ENCODE data around the gene BCL10. TPM values are rescaled to one million over a fixed set of nuclear protein-coding genes. Genes with fewer than 3 reads are reported as not detected.

The BCL10 gene
- total RNA-seq, 2 experiments from 2014 or later = 24.3 to 30.1 TPM

- H3K27ac Mint-ChIP-seq = no peak overlapping the region
- ChIA-PET CTCF (interaction anchor here (2.2 kb wide), 1 partner anchor 31 kb away, joined by 7 read pairs; no protein-coding TSS in a partner anchor), POLR2A (no interaction called here)
- no peak overlapping the region for H3K4me3 Mint-ChIP-seq
- H3K27me3 Mint-ChIP-seq = peaks cover 23% of the 10 kb centered on the region
- no peak for DNase-seq
- no peaks in the 10 kb centered on the region for H3K9me3 Mint-ChIP-seq
- H3K4me1 Mint-ChIP-seq = no peaks in the 10 kb centered on the region
- H3K36me3 Mint-ChIP-seq (ENCODE audit: low read depth) = no peaks in the 10 kb centered on the region
Measured at GRCh38 chr1:85223334-85223733, 53.1 kb downstream of the BCL10 start.

GRCh38 chr1:85220756-85221201 is 55.7 kb downstream of the BCL10 start:
- H3K27me3 Mint-ChIP-seq = peaks cover 28% of the 10 kb centered on the region
- DNase-seq = no peak
- no peak overlapping the region for H3K4me3 Mint-ChIP-seq
- ChIA-PET CTCF (no interaction called here), POLR2A (no interaction called here)
- no peaks in the 10 kb centered on the region for H3K9me3 Mint-ChIP-seq
- no peaks in the 10 kb centered on the region for H3K4me1 Mint-ChIP-seq
- no peaks in the 10 kb centered on the region for H3K36me3 Mint-ChIP-seq (ENCODE audit: low read depth)
- no peak overlapping the region for H3K27ac Mint-ChIP-seq

- Mint-ChIP-seq H3K27ac (no peak overlapping the region), H3K27me3 (peaks cover 33% of the 10 kb centered on the region), H3K4me1 (no peaks in the 10 kb centered on the region), H3K9me3 (no peaks in the 10 kb centered on the region), H3K36me3 (ENCODE audit: low read depth) (no peaks in the 10 kb centered on the region), H3K4me3 (no peak overlapping the region)
- no peak for DNase-seq
- ChIA-PET CTCF (no interaction called here), POLR2A (no interaction called here)
Measured at GRCh38 chr1:85219853-85220610, 56.4 kb downstream of the BCL10 start.

- Mint-ChIP-seq H3K4me3 (no peak overlapping the region), H3K4me1 (no peaks in the 10 kb centered on the region), H3K27ac (no peak overlapping the region), H3K9me3 (no peaks in the 10 kb centered on the region), H3K27me3 (peaks cover 38% of the 10 kb centered on the region), H3K36me3 (ENCODE audit: low read depth) (no peaks in the 10 kb centered on the region)
- POLR2A ChIA-PET = no interaction called here
- no peak for DNase-seq
- CTCF ChIA-PET = interaction anchor here (1.9 kb wide), 1 partner anchor 43 kb away, joined by 5 read pairs; the partner anchor contains the start of gene C1orf52
Measured at GRCh38 chr1:85216697-85217096, 59.7 kb downstream of the BCL10 start.

Other genes with a start within 250 kb of the BCL10 start
- 1 to 10 TPM; 2.4 to 2.5 TPM for gene MCOLN3, start 228.1 kb downstream of the BCL10 start, total RNA-seq
- gene SYDE2, start 75.6 kb downstream of the BCL10 start, total RNA-seq = under 1 TPM; 0.58 to 0.81 TPM
- gene C1orf52, start 17.0 kb downstream of the BCL10 start, total RNA-seq = 10 to 100 TPM; 21.4 to 22.6 TPM
- not detected for gene DDAH1, start 188.5 kb upstream of the BCL10 start, total RNA-seq